K562 (cell line): ENCODE data around the gene CLCN6. TPM values are rescaled to one million over a fixed set of nuclear protein-coding genes. Genes with fewer than 3 reads are reported as not detected.

Experiments used
- ARID3B ChIP-seq: fragments of 250-450 bp; sonication (Bioruptor Pico); IDR thresholded peaks from 2 replicates; pipeline ENCODE4 v1.4.0; 2020; ENCODE audit warnings: borderline replicate concordance
- CBX3 ChIP-seq, 2 experiments: IDR thresholded peaks; 1 replicate in 1 of 2; 2 replicates in 1 of 2; pipeline ENCODE4 v1.6.1; 2012; ENCODE audit warnings: inconsistent platforms in 2 of 2, low read length in 2 of 2, borderline replicate concordance in 1 of 2, control low read depth in 1 of 2
- CUX1 ChIP-seq: fragments of 200-800 bp; sonication (Bioruptor generic); IDR thresholded peaks from 2 replicates; pipeline ENCODE4 v1.6.1; 2016; ENCODE audit warnings: missing genetic modification characterization, missing compliant biosample characterization
- E4F1 ChIP-seq: fragments of 250-450 bp; sonication (Bioruptor Pico); IDR thresholded peaks from 2 replicates; pipeline ENCODE4 v1.5.0; 2021; ENCODE audit warnings: mild to moderate bottlenecking, borderline replicate concordance
- ETS2 ChIP-seq: IDR thresholded peaks from 2 replicates; pipeline ENCODE4 v1.6.1; 2016; ENCODE audit warnings: borderline replicate concordance, missing genetic modification characterization, mild to moderate bottlenecking, moderate library complexity, missing compliant biosample characterization; ENCODE audit not compliant: poor library complexity, severe bottlenecking
- GMEB1 ChIP-seq: fragments of 250-450 bp; sonication (Bioruptor Pico); IDR thresholded peaks from 2 replicates; pipeline ENCODE4 v1.4.0; 2020; ENCODE audit warnings: mild to moderate bottlenecking
- NFYB ChIP-seq: IDR thresholded peaks from 2 replicates; pipeline ENCODE4 v1.6.1; 2011; ENCODE audit warnings: mild to moderate bottlenecking, moderate library complexity; ENCODE audit not compliant: insufficient read length; ENCODE audit errors: extremely low read depth
- POLR2G ChIP-seq: fragments of 200-400 bp; formaldehyde crosslinking; IDR thresholded peaks from 2 replicates; pipeline ENCODE4 v1.6.1; 2017; ENCODE audit warnings: low read depth, mild to moderate bottlenecking, antibody characterized with exemption, low read length, moderate library complexity
- VEZF1 ChIP-seq: fragments of 200-800 bp; sonication (Bioruptor generic); IDR thresholded peaks from 2 replicates; pipeline ENCODE4 v1.6.1; 2017; ENCODE audit warnings: missing genetic modification characterization, missing compliant biosample characterization
- ZBTB9 ChIP-seq: fragments of 450-650 bp; formaldehyde crosslinking; IDR thresholded peaks from 2 replicates; pipeline ENCODE4 v1.4.0; 2020; ENCODE audit warnings: mild to moderate bottlenecking, moderate library complexity
- polyA plus RNA-seq, 8 experiments: library from polyadenylated mRNA; depleted of rRNA in 4 of 8; stranded (reverse) in 5 of 8; unstranded in 3 of 8; fragments of >200 nt; fragmentation: Nextera tagmentation in 2 of 8; fragmentation: Illumina TruSeq in 1 of 8; extraction: Ambion mirVana in 2 of 8; extraction: Trizol in 1 of 8; gene quantifications; 2 replicates each; pipeline versions ENCODE4 v1.2.1 to v1.2.3, GENCODE V29; 2011 to 2014; ENCODE audit warnings: inconsistent platforms in 1 of 8, missing spikeins in 1 of 8
- total RNA-seq, 7 experiments: library from RNA; depleted of rRNA in 6 of 7; stranded (reverse); fragments of >200 nt in 6 of 7; fragmentation: Illumina TruSeq in 2 of 7; extraction: Trizol in 2 of 7; gene quantifications; 2 replicates each; pipeline versions ENCODE4 v1.2.1 to v1.2.3, GENCODE V29; 2011 to 2021; ENCODE audit warnings: low replicate concordance in 1 of 7

Gene CLCN6
- total and polyA plus RNA-seq, 9 of the 15 experiments (the other 6 are each of a cell fraction or from before 2014, with no cell fraction given), result 2.0 to 21.8 (median 13.6) TPM

- TF ChIP-seq VEZF1 (CRISPR knock-in tag), result peak; percentile 90
- peak in 1 of 2 experiments; percentile 80; a peak in 1 of 3 replicates for TF ChIP-seq CBX3 (IDR thresholded peaks at IDR 0.05; ENCODE audit: borderline replicate concordance in 1 of 2, low read length in 2 of 2)
- TF ChIP-seq CUX1 (CRISPR knock-in tag), result no peak; the same call in 1 of the 2 replicates
- no peak for TF ChIP-seq NFYB
- TF ChIP-seq ZBTB9 (CRISPR knock-in tag), result no peak
- no peak for TF ChIP-seq E4F1 (CRISPR knock-in tag)
- no peak for TF ChIP-seq ARID3B (CRISPR knock-in tag)
- no peak for TF ChIP-seq POLR2G
- peak; percentile 22; the same call in 1 of the 2 replicates for TF ChIP-seq GMEB1 (CRISPR knock-in tag)
- TF ChIP-seq ETS2 (tag), result no peak
These were observed 36.4 kb downstream of the CLCN6 start (continued) for GRCh38 chr1:11842154-11843041.
